Measurements from ENCODE around the gene MTCH1.

Gene MTCH1

DNA sequence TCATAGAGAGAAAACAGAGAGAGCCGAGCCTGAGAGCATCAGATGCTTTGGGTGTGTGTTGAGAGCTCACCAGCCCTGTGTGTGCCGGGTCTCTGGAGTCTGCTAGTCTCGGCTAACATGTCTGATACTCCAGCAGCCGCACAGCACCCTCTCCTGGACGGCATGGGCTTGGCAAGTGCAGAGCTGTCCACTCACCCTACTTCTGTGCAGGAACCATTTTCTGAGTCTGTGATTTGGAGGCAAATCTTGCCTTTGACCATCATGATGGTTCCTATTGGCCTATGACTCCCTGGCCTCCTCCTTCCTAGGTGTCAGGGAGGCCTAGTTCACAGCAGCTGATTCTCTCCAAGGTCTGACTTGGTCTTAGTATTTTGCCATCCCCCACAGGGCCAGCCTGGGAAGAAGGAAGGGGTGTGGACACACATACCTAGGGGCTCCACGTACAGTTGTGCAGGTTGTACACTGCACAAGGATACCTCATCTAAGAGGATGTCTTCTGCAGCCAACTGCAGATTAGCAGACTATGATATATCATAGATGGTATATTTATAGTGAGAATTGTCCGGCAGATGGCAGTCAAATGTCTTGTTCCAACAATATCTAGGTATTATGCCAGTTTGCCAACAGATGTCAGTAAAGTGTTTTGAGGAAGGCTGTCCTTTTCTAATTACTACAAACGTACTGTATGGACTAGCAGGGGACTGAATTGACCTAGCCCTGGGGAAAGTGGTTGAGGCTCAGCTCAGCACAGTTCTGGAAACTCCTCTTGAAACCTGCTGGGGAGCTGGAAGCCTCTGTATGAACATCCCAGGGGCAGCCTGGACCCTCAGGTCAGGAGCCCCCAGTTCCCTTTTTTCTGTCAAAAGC is 32.4 kb upstream of the MTCH1 start:
- DNase-seq (ENCODE audit: low read depth) = peak; percentile 61
- no peak overlapping the region for H3K4me3 ChIP-seq (ENCODE audit: low read depth, low read length)

DNA sequence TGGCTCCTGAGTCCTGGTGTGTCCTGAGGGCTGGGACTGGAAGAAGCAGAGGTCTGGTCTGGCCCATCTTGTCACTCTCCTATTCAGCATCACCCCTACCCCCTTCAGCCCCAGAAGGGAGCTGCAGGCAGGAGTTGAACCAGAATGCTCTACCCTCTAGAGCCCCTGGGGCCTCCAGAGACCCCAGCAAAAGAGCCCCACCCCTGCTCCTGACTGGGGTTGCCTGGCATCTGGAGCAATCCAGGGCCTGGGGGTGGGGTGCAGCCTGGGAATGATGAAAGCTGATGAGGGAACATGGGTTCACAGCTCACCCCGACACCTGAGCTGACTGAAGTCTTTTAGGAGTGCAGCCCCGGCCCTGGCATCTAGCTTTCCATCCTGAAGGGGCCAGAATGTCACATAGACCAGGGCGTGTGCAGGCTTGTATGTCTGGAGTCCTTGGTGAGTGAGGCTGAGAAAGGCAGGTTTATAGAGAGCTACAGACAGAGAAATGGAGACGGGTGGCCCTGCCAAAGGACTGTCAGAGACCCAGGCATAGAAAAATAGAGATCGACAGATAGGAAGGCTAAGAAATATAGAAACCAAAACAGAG is 31.7 kb upstream of the MTCH1 start:
- H3K4me3 ChIP-seq (ENCODE audit: low read depth, low read length) = no peak overlapping the region

GRCh38 chr6:37016995-37017394 is 31.0 kb upstream of the MTCH1 start:
- no peak overlapping the region for H3K4me3 ChIP-seq (ENCODE audit: low read depth, low read length)
- no peak for DNase-seq (ENCODE audit: low read depth)

More for the DNA sequence above, 31.7 kb upstream of the MTCH1 start:
- DNase-seq (ENCODE audit: low read depth) = no peak

- DNase-seq (ENCODE audit: low read depth) = no peak
These were observed 29.5 kb upstream of the MTCH1 start for GRCh38 chr6:37015532-37015931.

GRCh38 chr6:37014667-37015066 is 28.7 kb upstream of the MTCH1 start:
- no peak overlapping the region for H3K4me3 ChIP-seq (ENCODE audit: low read depth, low read length)
- no peak for DNase-seq (ENCODE audit: low read depth)

More at GRCh38 chr6:37015532-37015931, 29.5 kb upstream of the MTCH1 start:
- H3K4me3 ChIP-seq (ENCODE audit: low read depth, low read length) = no peak overlapping the region

DNA sequence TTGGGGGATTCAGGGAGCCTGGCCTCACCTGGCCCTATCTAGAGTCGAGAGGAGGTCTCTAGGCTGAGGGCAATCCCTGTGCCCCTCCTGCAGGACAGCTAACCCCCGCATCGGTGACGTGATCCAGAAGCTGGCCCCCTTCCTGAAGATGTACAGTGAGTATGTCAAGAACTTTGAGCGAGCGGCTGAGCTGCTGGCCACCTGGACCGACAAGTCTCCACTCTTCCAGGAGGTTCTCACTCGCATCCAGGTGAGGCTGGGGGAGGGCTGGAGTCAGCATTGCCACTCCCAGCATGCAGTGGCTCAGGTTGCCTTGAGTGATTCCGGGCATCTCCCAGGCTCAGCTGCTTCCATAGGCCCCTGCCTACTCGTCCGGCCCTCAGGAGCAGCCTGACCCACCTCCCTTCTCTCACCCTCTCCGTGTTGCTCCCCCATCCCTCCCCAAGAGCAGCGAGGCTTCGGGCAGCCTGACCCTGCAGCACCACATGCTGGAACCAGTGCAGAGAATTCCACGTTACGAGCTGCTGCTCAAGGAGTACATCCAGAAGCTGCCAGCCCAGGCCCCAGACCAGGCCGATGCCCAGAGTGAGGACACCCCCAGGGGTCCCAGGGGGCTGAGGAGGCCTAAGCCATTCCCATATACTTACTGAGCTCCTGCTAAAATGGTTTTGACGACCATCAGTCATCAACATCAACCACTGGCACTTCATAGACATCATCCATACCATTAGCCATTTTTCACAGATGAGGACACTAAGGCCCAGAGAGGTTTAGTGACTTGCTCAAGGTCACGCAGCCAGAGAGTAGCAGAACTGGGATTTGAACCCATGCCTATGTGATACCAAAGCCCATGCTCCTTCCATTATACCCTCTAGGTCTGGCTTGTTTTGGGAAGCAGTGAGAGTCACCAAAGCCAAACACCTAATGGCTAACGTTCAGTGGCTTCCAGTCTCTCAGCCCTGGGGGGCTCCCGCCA is 27.8 kb upstream of the MTCH1 start:
- H3K4me3 ChIP-seq (ENCODE audit: low read depth, low read length) = no peak overlapping the region
- DNase-seq (ENCODE audit: low read depth) = no peak

GRCh38 chr6:37011656-37012378 is 25.8 kb upstream of the MTCH1 start:
- peak; percentile 73 for DNase-seq (ENCODE audit: low read depth)
- H3K4me3 ChIP-seq (ENCODE audit: low read depth, low read length) = no peak overlapping the region

GRCh38 chr6:37010402-37010892 is 24.5 kb upstream of the MTCH1 start:
- no peak for DNase-seq (ENCODE audit: low read depth)
- H3K4me3 ChIP-seq (ENCODE audit: low read depth, low read length) = no peak overlapping the region

DNA sequence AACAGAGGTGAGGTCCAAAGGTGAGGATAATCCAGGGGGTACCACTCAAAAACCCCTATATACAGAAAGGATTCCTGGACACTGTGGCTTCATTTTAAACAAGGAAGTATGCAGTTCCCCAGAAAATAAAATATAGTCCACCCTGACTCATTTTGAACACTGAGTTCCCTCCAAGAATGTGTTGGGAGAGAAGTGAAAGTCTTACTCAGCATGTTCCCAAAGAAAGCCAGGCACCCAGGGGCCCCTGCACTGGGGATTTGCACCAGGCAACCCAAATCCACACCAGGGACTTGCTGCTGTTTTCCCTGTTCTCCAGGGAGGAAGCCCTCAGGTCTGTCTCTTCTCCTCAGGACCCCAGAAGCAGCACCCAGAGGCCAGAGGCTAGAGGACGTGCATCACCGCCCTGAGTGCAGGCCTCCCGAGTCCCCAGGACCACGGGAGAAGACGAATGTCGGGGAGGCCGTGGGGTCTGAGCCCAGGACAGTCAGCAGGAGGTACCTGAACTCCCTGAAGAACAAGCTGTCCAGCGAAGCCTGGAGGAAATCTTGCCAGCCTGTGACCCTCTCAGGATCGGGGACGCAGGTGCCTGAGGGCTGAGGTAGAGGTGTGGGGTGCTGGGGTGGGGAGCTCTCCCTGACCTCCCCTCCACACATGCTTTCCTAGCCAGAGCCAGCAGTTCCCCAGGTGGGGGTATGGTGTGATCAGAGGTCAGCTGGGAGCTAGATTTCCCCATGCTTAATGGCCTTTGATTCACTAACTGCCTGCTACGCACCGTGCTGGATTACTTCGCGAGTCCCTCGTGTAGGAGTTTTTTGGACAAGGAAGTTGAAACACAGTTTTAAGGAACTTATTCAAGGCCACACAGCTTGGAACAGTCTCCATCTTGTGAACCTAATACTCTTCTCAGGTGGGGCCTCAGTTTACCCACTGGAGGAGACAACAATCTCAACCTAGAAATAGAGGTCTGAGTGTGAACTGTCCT is 22.8 kb upstream of the MTCH1 start:
- DNase-seq (ENCODE audit: low read depth) = no peak
- H3K4me3 ChIP-seq (ENCODE audit: low read depth, low read length) = no peak overlapping the region

DNA sequence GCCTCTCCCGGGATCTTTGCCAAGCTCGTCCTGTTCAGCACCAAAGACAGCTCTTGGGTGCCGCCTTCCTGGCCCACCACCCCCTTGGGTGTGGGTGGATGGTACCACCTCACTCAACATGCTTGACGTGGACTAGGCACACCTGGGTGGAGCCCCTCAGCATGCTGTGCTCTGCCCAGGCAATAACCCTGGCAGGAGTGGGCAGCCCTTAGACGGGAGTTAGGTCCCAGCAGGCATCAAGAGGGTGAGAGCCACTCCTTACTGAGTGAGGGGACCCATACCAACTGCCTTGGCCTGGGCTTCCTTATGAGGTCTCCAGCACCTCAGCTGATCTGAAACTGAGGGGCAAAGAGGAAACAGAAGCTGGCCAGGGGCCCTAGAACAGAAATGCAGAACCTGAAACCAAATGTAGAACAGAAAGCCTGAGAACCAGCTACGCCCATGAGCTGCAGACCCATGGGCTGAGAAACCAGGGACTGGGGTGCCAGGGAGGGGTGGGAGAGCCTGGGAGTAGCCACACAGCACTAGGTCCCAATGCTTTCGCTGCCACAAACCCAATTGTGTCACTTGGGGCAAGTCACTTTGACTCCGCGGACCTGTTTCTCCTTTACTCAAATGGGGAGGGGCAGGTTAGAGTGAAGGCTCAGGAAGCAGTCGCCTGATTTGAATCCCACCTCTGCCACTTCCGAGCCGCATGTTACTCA is 21.5 kb upstream of the MTCH1 start:
- DNase-seq (ENCODE audit: low read depth) = no peak
- H3K4me3 ChIP-seq (ENCODE audit: low read depth, low read length) = no peak overlapping the region

- DNase-seq (ENCODE audit: low read depth) = no peak
- no peak overlapping the region for H3K4me3 ChIP-seq (ENCODE audit: low read depth, low read length)
These were observed 20.9 kb upstream of the MTCH1 start for GRCh38 chr6:37006793-37007339.

DNA sequence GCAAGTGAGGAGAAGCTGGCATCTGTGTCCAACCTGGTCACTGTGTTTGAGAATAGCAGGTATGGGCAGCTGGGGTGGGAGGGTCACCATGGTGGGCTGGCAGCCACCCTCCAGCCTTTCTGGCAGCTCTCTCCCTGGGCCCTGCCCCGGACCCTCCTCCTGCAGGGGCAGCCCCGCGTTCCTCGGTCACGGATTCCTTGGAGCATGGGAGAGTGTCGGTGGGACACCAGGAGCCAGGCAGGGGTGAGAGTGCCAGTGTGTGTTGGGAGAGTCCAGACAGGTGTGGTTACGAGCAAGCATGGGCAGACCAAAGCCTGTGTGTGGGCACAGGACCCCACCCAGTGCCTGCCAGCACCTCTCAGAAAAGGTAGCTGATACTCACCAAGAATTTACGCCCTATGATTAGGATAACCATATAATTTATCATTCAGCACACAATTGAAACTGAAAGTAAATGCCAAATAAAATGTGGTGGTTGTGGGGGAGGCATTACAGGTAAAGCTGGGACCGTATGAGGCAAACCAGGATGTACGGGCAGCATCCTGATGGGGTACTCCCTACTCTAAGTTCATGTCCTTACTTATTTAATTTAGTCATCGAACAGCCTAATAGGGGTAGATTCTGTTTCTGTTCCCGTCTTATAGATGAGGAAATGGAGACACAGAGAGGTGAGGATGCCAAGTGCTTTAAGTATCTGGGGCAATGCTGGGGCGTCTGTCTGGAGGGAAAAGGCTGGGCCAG is 20.0 kb upstream of the MTCH1 start:
- DNase-seq (ENCODE audit: low read depth) = no peak
- H3K4me3 ChIP-seq (ENCODE audit: low read depth, low read length) = no peak overlapping the region

- no peak within 1 kb of the TSS for H3K4me3 ChIP-seq (ENCODE audit: low read depth, low read length)
- no peak for DNase-seq (ENCODE audit: low read depth)
These were observed 19.2 kb upstream of the MTCH1 start, which contains the start of gene FGD2 for GRCh38 chr6:37005061-37005810. Gene FGD2 (plus strand): TSS chr6:37005655. CDS start chr6:37005818, 163 bp downstream.

DNA sequence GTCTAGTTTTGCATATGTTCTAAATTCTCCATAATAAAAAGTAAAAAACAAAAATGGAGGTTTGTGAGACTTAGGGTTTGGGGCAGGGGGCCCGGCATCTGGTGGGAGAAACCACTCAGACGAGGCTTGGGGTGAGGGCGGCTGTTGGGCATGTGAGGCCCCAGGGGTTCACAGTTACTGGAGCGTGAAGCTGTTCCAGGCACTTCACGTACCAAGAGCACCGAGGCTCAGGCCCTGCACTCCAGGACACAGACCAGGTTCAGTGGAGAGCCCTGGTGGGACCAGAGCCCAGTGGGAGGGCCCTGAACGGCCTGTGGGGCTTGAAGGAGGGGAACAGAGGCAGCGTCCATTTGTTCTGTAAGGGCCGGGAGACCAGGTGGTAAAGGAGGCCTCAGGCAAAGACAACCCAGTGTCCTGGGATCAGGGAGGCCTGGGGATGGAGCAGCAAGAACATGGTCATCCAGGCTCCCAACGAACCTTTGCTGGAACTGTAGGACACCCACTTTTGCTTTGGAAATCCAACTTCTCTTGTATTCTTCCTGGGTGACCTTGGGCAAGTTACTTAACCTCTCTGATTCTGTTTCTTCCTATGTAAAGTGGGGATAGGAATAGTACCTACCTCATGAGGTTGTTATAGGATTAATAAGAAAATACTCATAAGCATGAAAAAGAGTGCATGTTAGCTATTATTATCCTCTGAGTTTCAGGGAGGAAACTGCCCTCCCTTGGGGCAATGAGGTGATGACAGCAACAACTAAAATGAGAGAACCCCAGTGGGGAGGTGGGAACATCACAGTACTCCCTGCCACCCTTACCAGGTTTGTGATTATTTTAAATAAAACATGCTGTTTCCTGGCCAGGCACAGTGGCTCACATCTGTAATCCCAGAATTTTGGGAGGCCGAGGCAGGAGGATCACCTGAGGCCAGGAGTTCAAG is 18.3 kb upstream of the MTCH1 start:
- no peak for DNase-seq (ENCODE audit: low read depth)
- no peak overlapping the region for H3K4me3 ChIP-seq (ENCODE audit: low read depth, low read length)

GRCh38 chr6:36999751-37000125 is 13.7 kb upstream of the MTCH1 start:
- no peak for DNase-seq (ENCODE audit: low read depth)
- H3K4me3 ChIP-seq (ENCODE audit: low read depth, low read length) = no peak overlapping the region

Measured in skeletal muscle cell (primary cell).